ENCODE results near the gene SCN1B.

- TF ChIP-seq CTCF (IDR thresholded peaks at IDR 0.05) (no peak), POLR2A (IDR thresholded peaks at IDR 0.05) (no peak)
Observed at GRCh38 chr19:35029737-35030256, 473 bp upstream of the SCN1B start.
